GM19193 (cell line): ENCODE data around the gene IMPDH2.

Experiments
- POLR2A ChIP-seq: IDR thresholded peaks from 4 replicates; pipeline ENCODE4 v1.6.1; 2011; ENCODE audit not compliant: insufficient read depth, insufficient read length; ENCODE audit errors: extremely low read depth

Gene IMPDH2

DNA sequence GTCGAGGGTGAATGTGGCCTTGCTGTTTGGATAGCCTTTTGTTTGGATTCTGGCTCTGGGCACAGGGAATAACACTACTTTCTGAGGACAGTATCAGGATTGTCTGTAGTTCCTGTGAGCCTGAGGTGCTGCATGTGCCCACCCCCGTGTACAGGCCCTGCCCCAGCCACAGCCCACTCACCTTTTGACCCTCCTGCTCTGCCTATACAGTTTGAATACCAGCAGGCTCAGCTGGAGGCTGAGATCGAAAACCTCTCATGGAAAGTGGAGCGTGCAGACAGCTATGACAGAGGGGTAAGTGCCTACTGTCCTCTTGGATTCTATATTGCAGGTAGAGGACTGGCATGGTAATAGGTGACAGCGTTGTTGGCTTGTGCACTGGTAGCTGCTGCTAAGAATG is 46.5 kb downstream of the IMPDH2 start:
- no peak for TF ChIP-seq POLR2A

- no peak for TF ChIP-seq POLR2A
These were observed 47.2 kb downstream of the IMPDH2 start for GRCh38 chr3:48982016-48982415.

DNA sequence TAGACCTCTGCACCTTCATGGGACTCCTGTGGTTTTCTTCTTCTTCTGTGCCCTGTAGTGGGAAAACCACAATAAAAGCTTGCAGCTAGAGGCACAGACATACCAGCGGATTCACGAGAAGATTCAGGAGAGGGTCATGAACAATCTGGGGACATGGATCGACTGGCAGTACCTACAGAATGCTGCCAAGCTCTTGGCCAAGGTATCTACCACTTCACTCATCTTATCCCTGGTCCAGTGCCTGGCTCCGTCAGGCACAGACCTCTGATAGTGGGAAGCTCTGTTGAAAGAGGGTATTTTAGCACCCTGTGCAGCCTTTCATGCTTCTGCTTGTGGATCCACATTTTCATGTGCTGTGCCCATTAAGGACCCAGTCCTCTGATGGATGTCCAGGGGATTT is 48.9 kb downstream of the IMPDH2 start:
- no peak for TF ChIP-seq POLR2A

DNA sequence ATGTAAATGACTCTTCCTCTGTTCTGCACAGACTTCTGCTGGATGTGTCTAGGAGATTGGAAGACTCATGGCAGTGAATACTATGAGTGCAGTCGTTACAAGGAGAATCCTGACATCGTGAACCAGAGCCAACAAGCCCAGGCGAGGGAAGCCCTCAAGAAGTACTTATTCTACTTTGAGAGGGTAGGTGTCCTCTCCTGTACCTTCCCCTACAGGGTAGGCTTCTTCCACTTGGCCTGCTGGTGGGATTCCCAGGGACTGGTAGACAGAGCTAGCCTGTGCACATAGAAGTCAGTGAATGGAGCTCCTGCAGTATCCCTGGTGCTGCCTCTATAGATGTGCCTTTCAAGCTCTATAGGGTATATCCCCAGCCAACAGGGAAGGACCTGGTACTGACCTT is 49.7 kb downstream of the IMPDH2 start:
- no peak for TF ChIP-seq POLR2A
